WERI-Rb-1 (cell line): ENCODE measurements around the gene CDH6.

Experiments used
- DNase-seq: peaks from one replicate; pipeline ENCODE4 v3.0.0-alpha.2; 2020
- H3K27ac ChIP-seq: fragments of 250-450 bp; sonication (Bioruptor Pico); 2 replicates; pipeline ENCODE4 v1.5.1; 2020; ENCODE audit warnings: mild to moderate bottlenecking, moderate library complexity
- H3K27me3 ChIP-seq: fragments of 250-450 bp; sonication (Bioruptor Pico); 2 replicates; pipeline ENCODE4 v1.5.1; 2021; ENCODE audit warnings: mild to moderate bottlenecking, low read depth, moderate library complexity; ENCODE audit not compliant: insufficient read depth, severe bottlenecking
- H3K36me3 ChIP-seq: fragments of 250-450 bp; sonication (Bioruptor Pico); 2 replicates; pipeline ENCODE4 v1.5.1; 2020; ENCODE audit warnings: mild to moderate bottlenecking, moderate library complexity
- H3K4me3 ChIP-seq: 2 replicates; pipeline ENCODE4 v1.5.1; 2011; ENCODE audit warnings: low read depth, mild to moderate bottlenecking, control low read depth, low read length
- H3K9me3 ChIP-seq: fragments of 250-450 bp; sonication (Bioruptor Pico); 2 replicates; pipeline ENCODE4 v1.5.1; 2021; ENCODE audit warnings: mild to moderate bottlenecking, moderate library complexity; ENCODE audit not compliant: severe bottlenecking
- TF ChIP-seq, protein P1 (sequence below): IDR thresholded peaks from 2 replicates; pipeline ENCODE4 v1.5.1; 2011; ENCODE audit warnings: low read depth, mild to moderate bottlenecking, control low read depth, inconsistent platforms, low read length

CDH6 gene

DNA sequence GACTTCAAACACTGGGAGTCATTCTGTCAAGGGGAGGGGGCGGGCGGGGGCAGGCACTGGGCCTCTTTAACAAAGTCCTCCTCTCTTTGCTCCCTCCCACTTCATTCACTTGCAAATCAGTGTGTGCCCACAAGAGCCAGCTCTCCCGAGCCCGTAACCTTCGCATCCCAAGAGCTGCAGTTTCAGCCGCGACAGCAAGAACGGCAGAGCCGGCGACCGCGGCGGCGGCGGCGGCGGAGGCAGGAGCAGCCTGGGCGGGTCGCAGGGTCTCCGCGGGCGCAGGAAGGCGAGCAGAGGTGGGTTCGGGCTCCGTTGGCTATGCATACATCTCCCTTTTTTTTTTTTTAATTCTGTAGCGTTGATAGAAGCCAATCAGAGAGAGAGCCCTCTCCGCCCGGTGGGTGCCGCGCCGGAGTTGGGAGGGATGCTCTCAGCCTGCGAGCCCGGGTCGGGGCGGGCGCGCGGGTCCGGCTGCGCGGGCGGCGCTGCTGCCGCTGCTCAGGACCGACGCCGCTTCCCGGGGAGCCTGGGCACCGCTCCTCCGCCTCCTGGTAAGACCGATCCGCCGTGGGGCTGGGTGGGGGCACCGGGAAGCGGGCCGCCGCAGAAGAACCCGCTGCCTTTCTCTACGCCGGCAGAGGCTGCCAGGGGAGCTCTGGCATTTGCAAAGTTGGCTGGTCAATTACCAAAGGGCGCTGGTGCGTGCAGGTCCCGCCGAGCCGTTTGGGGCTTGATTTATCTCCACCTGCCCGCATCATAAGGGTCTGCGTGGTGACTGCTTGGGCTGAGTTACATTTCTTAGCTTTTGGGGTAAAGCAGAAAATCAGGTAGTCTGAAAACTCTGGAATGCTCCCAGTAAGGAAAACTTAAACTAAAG lies at the start of gene CDH6:
CDH6 (plus strand) TSS at position 96 of the 877 bp plus-strand sequence. CDS start 73,788 bp downstream, outside the sequence.
- Histone ChIP-seq H3K36me3 (no peaks in the 10 kb centered on the region), H3K4me3 (peak within 1 kb of the TSS; percentile 44), H3K27ac (no peak within 1 kb of the TSS), H3K27me3 (peaks cover 26% of the 10 kb centered on the region), H3K9me3 (no peaks in the 10 kb centered on the region)
- TF ChIP-seq, protein P1, sequence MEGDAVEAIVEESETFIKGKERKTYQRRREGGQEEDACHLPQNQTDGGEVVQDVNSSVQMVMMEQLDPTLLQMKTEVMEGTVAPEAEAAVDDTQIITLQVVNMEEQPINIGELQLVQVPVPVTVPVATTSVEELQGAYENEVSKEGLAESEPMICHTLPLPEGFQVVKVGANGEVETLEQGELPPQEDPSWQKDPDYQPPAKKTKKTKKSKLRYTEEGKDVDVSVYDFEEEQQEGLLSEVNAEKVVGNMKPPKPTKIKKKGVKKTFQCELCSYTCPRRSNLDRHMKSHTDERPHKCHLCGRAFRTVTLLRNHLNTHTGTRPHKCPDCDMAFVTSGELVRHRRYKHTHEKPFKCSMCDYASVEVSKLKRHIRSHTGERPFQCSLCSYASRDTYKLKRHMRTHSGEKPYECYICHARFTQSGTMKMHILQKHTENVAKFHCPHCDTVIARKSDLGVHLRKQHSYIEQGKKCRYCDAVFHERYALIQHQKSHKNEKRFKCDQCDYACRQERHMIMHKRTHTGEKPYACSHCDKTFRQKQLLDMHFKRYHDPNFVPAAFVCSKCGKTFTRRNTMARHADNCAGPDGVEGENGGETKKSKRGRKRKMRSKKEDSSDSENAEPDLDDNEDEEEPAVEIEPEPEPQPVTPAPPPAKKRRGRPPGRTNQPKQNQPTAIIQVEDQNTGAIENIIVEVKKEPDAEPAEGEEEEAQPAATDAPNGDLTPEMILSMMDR = no peak
- peak; percentile 52 for DNase-seq

DNA sequence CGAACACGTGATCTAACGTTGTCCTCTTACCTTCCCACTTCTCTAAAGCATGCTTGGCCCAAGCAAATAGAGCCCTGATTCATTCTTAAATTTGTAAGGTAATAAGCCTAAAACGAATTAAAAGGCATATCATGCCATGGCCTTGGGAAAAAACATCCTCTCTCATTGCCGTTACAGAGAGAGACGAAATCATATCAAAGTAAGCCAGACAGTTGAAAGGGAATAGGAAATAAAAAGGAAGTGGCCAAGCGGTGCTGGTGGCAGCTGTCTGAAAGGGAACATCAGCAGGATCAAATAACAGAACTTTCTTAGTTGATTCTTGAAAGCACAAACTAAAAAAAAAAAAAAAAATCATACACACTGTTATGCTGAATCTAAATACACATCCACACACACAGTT lies 49.1 kb upstream of the CDH6 start:
- no peak for DNase-seq
- TF ChIP-seq, protein P1 = no peak
- H3K4me3 ChIP-seq = no peak overlapping the region
- H3K27me3 ChIP-seq = no peaks in the 10 kb centered on the region
- H3K9me3 ChIP-seq = no peaks in the 10 kb centered on the region
- no peak overlapping the region for H3K27ac ChIP-seq
- no peaks in the 10 kb centered on the region for H3K36me3 ChIP-seq

DNA sequence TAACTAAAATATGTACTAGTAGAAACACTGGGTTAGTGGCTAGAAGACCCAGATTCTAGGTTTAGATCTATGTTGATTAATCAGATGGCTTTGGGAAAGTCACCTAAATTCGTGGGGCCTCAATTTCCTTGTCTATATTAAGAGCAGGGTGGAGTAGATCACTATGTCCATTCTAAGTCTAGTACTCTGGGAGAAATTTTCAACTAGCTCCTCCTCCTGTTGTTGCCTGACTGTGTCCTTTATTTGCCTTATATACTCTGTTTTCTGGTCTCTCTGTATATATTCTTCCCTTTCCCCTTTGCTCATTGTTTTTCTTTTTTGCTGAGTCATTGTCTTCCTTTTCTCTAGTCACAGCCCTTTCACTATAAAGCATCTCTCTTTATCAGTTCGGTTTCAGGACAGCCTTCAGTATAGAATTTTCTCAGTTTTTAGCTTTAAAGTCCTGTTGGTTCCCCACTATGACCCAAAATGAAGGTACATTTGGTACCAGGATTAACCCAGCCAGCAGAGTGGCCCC lies 44.5 kb upstream of the CDH6 start:
- TF ChIP-seq, protein P1 = no peak
- H3K4me3 ChIP-seq = no peak overlapping the region
- no peak overlapping the region for H3K27ac ChIP-seq
- H3K27me3 ChIP-seq = no peaks in the 10 kb centered on the region
- H3K36me3 ChIP-seq = no peaks in the 10 kb centered on the region
- DNase-seq = no peak
- no peaks in the 10 kb centered on the region for H3K9me3 ChIP-seq

DNA sequence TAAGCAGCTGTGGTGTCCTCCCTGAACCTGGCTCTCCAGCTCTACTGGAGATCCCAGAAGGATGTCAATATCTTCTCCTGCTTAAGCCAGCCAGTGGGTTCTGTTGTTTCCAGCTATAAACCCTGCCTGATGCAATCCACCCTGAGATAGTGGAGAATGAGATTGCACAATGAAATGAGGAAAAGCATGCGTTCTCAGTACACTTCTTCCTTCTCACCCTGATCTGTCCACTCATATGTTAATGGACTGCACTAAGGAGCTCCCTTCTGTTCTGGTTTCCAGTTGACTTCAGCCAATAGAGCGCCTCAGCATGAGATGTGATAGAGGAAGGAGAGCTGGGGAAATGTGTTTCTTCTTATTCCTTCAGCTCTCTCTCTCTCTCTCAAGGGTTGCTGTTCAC lies 40.0 kb upstream of the CDH6 start:
- no peak overlapping the region for H3K27ac ChIP-seq

DNA sequence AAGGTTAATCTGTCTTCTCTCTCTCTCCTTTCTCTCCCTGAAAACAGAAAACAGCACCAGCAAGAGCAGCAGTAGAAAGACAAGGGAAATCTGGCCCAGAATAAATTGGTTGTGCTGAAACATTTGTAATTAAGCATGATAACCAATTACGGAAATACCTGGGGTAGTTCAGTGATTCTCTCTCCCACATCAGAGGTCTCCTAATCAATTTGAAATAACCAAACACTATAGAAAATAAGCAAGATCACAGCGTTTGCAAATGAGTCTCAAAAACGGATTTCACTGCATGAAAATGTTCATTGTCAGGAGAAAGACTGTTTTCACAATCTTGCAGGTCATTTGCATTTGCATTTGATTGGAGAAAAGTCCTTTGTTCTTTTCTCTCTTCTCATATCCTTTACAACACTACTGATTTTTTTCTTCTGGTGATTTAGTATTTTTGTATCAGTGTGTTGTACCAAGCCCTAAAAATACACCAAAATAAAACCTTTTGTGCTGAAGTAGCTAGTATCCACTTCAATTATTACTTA lies 36.8 kb upstream of the CDH6 start:
- H3K9me3 ChIP-seq = no peaks in the 10 kb centered on the region
- H3K36me3 ChIP-seq = no peaks in the 10 kb centered on the region
- no peaks in the 10 kb centered on the region for H3K27me3 ChIP-seq
- no peak for DNase-seq
- H3K4me3 ChIP-seq = no peak overlapping the region
- H3K27ac ChIP-seq = no peak overlapping the region
- TF ChIP-seq, protein P1 = no peak

More for the DNA sequence above, 40.0 kb upstream of the CDH6 start:
- H3K36me3 ChIP-seq = no peaks in the 10 kb centered on the region
- TF ChIP-seq, protein P1 = no peak
- no peak overlapping the region for H3K4me3 ChIP-seq
- no peaks in the 10 kb centered on the region for H3K9me3 ChIP-seq
- H3K27me3 ChIP-seq = no peaks in the 10 kb centered on the region
- DNase-seq = no peak
